ENCODE measurements around the gene ELOVL1. TPM values are rescaled to one million over a fixed set of nuclear protein-coding genes. Genes with fewer than 3 reads are reported as not detected.

The ELOVL1 gene
- total RNA-seq, 1 experiment from 2014 or later, result 21.6 TPM

DNA sequence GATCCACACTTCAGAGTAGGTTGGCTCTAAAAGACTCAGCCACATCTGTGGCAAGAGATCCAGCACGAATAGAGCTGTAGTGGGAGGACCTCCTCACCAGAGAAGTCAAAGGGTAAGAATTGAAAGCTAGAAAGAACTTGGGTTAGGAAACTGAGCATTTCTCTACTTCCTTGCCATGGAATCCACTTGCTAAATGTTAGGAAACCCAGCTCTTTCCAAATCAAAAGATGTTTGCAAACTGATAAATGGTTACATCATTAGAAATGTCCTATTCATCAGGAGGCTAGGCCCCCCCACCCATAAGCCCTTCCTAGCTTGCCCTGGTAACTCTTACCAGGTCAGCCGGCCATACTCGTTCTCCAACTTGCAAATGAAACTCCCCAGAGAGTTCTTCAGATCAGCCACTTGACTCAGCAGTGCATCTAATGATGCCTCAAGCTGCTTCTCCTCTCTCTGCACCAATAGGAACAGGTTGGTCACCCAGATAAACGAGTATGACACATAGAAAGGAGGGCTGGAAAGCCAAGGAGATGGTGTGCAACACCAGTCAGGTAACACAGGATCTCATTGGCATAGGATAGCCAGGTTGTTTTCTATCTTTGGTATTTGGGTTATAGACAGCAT is 20.3 kb upstream of the ELOVL1 start:
- H3K56ac ChIP-seq (ENCODE audit: insufficient read length, low read depth, low read length), result no peak overlapping the region
- H3K4me1 ChIP-seq (ENCODE audit: insufficient read depth, low read length), result no peaks in the 10 kb centered on the region
- no peak overlapping the region for H4K91ac ChIP-seq (ENCODE audit: insufficient read length, low read depth, low read length)
- H3K27me3 ChIP-seq (ENCODE audit: insufficient read depth, low read length), result no peaks in the 10 kb centered on the region
- no peak overlapping the region for H2BK20ac ChIP-seq (ENCODE audit: low read depth, low read length, poor library complexity, severe bottlenecking)
- H2AFZ ChIP-seq (ENCODE audit: low read length), result no peak overlapping the region
- H3K18ac ChIP-seq (ENCODE audit: insufficient read length, low read depth, low read length), result no peak overlapping the region
- DNase-seq, result no peak
- peak overlapping the region; percentile 100 for H3K4me3 Mint-ChIP-seq
- no peak overlapping the region for H3K9ac ChIP-seq (ENCODE audit: extremely low read depth, insufficient read length, low read length)
- no peak overlapping the region for H2BK12ac ChIP-seq (ENCODE audit: insufficient read length, low read depth, low read length)
- H3K79me2 ChIP-seq (ENCODE audit: insufficient read depth, low read length), result peaks cover 1% of the 10 kb centered on the region; the same call in 1 of the 2 replicates
- H3K9me3 Mint-ChIP-seq, result no peaks in the 10 kb centered on the region; a peak in 1 of 5 replicates
- no peak overlapping the region for H4K8ac ChIP-seq (replicated peaks; ENCODE audit: insufficient read length, low read depth, low read length)
- no peak for TF ChIP-seq CTCF (conservative IDR thresholded peaks at IDR 0.05)
- peaks cover 7% of the 10 kb centered on the region for H3K23me2 ChIP-seq (ENCODE audit: insufficient read length, low read depth, low read length, poor library complexity, severe bottlenecking)
- H4K5ac ChIP-seq (ENCODE audit: insufficient read length, low read depth, low read length), result no peak overlapping the region
- H3K4me1 Mint-ChIP-seq, result peaks cover 14 to 16% of the 10 kb centered on the region in 2 experiments
- H3K27ac ChIP-seq (ENCODE audit: insufficient read length, low read depth, low read length), result no peak overlapping the region
- H3K4ac ChIP-seq (ENCODE audit: low read depth, low read length), result no peak overlapping the region
- no peak overlapping the region for H3K14ac ChIP-seq (ENCODE audit: insufficient read depth, low read length)
- no peak overlapping the region for H2BK5ac ChIP-seq (ENCODE audit: insufficient read length, low read length)
- no peak overlapping the region for H3K27ac Mint-ChIP-seq
- H2BK120ac ChIP-seq (ENCODE audit: low read depth, low read length, poor library complexity, severe bottlenecking), result no peak overlapping the region
- no CpG with 5 or more reads among the region's 4 CpGs for WGBS (ENCODE audit: extremely low coverage, insufficient read length, low lambda C conversion rate)
- H3K36me3 Mint-ChIP-seq (ENCODE audit: insufficient read depth in 1 of 3, low read depth in 3 of 3), result peaks cover 5 to 50% (median 35%) of the 10 kb centered on the region in 3 experiments; a peak in 6 of 7 replicates
- H2AK5ac ChIP-seq (ENCODE audit: insufficient read length, low read length), result no peak overlapping the region
- no peaks in the 10 kb centered on the region for H4K20me1 ChIP-seq (ENCODE audit: control insufficient read depth, insufficient read depth, insufficient read length)
- H3K27me3 Mint-ChIP-seq (ENCODE audit: low read depth), result no peaks in the 10 kb centered on the region
- H3K79me1 ChIP-seq (ENCODE audit: insufficient read depth, low read depth, low read length, poor library complexity, severe bottlenecking), result peaks cover 2% of the 10 kb centered on the region
- H3K4me2 ChIP-seq (ENCODE audit: insufficient read depth, insufficient read length, low read length), result peak overlapping the region; percentile 73
- H3T11ph ChIP-seq (ENCODE audit: low read length), result no peak overlapping the region
- no peak overlapping the region for H3K23ac ChIP-seq (ENCODE audit: insufficient read length, low read depth, low read length)
- no peak overlapping the region for H2BK15ac ChIP-seq (ENCODE audit: low read depth, low read length)
- no peaks in the 10 kb centered on the region for H3K9me3 ChIP-seq (ENCODE audit: control insufficient read depth, low read depth, low read length)
